ENCODE data around the gene CYP8B1. TPM values are rescaled to one million over a fixed set of nuclear protein-coding genes. Genes with fewer than 3 reads are reported as not detected.

The CYP8B1 gene
- total RNA-seq, 1 donor from 2014 or later, result not detected

- TF ChIP-seq, protein P1, sequence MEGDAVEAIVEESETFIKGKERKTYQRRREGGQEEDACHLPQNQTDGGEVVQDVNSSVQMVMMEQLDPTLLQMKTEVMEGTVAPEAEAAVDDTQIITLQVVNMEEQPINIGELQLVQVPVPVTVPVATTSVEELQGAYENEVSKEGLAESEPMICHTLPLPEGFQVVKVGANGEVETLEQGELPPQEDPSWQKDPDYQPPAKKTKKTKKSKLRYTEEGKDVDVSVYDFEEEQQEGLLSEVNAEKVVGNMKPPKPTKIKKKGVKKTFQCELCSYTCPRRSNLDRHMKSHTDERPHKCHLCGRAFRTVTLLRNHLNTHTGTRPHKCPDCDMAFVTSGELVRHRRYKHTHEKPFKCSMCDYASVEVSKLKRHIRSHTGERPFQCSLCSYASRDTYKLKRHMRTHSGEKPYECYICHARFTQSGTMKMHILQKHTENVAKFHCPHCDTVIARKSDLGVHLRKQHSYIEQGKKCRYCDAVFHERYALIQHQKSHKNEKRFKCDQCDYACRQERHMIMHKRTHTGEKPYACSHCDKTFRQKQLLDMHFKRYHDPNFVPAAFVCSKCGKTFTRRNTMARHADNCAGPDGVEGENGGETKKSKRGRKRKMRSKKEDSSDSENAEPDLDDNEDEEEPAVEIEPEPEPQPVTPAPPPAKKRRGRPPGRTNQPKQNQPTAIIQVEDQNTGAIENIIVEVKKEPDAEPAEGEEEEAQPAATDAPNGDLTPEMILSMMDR (IDR thresholded peaks at IDR 0.05; ENCODE audit: borderline replicate concordance), result no peak
- intact Hi-C loops (cut with micrococcal nuclease), result no loop called here
- Histone ChIP-seq H3K9me3 (replicated peaks) (no peaks in the 10 kb centered on the region), H3K4me1 (peaks cover 8% of the 10 kb centered on the region), H3K27me3 (ENCODE audit: low read depth) (no peaks in the 10 kb centered on the region), H3K27ac (replicated peaks) (no peak overlapping the region), H3K4me3 (no peak overlapping the region), H3K36me3 (no peaks in the 10 kb centered on the region)
- no peak for DNase-seq
Observed at GRCh38 chr3:42901073-42901415, 25.4 kb upstream of the CYP8B1 start.

DNA sequence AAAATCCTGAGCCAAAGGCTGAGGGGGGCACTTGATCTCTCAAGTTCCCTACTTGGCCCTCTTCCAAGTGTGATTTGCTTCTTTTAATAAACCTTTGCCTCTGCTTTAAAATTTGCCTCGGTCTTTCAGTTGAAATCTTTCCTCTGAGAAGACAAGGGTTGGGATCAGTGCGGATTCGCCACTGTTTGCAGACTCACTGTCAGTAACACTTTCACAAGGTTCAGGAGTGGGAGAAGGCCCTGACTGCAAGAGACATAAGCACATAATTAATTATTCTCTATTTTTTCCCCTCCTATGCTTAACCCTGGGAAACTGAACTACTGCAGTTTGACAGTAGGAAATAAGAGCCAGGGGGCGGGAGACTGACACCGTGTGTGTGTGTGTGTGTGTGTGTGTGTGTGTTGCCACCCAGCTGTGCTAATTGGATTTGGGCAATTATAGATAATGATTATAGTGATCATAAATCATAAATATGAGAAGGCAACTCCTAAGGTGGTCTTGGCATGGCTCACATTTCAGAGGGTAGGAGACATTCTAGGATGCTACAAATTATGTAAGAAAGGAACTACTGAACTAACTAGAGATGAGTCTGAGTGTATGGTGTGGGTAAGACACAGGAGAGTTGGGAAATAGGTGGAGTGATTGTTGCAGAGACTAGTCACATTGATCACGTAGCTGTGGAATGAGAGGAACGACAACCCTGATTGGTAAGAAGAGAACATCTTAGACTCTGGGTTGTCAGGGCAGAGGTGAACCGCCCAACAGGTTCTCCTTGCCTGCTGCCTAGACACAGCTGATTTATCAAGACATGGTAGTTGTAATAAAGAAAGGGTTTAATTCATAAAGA, 24.8 kb upstream of the CYP8B1 start:
- Histone ChIP-seq H3K36me3 (no peaks in the 10 kb centered on the region), H3K4me3 (no peak overlapping the region), H3K27ac (replicated peaks) (no peak overlapping the region), H3K4me1 (peaks cover 2% of the 10 kb centered on the region), H3K9me3 (replicated peaks) (no peaks in the 10 kb centered on the region), H3K27me3 (ENCODE audit: low read depth) (no peaks in the 10 kb centered on the region)
- TF ChIP-seq, protein P1 (IDR thresholded peaks at IDR 0.05; ENCODE audit: borderline replicate concordance), result no peak
- no peak for DNase-seq
- intact Hi-C loops (cut with micrococcal nuclease), result no loop called here

DNA sequence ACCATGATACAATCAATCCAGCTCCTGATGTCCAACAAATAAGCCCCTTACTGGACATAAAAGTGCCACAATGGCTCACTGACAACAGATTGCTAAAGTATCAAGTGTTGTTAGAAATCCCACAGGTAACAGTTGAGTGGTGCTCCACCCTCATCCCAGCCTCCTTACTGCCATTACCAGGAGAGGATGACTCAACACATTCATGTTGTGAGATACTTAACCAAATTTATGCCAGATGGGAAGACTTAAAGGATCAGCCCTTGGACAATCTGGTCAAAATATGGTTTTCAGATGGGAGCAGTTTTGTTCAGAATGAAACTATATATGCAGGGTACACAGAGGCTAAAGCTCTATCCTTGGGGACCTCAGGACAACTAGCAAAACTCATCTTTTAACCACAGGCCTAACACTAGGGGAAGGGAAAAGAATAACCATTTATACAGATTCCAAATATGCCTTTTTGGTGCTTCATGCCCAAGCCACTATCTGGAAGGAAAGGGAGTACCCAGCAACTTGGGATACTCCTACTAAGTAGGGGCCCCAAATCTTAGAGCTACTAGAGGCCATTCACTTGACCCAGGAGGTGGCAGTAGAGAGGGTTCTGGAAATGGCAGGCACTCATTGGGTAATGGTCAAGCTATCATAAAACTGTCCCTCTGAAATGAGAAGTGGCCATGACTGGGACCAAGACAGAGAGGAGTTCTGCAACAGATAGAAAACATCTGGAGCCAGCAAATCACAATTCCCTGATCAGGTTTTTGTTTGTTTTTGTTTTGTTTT, 23.4 kb upstream of the CYP8B1 start:
- TF ChIP-seq, protein P1 (IDR thresholded peaks at IDR 0.05; ENCODE audit: borderline replicate concordance), result no peak
- DNase-seq, result no peak

GRCh38 chr3:42895580-42895868, 19.8 kb upstream of the CYP8B1 start:
- intact Hi-C loops (cut with micrococcal nuclease), result no loop called here
- Histone ChIP-seq H3K4me1 (no peaks in the 10 kb centered on the region), H3K4me3 (no peak overlapping the region), H3K9me3 (replicated peaks) (no peaks in the 10 kb centered on the region), H3K36me3 (no peaks in the 10 kb centered on the region), H3K27ac (replicated peaks) (no peak overlapping the region), H3K27me3 (ENCODE audit: low read depth) (no peaks in the 10 kb centered on the region)
- DNase-seq, result no peak
- TF ChIP-seq, protein P1 (IDR thresholded peaks at IDR 0.05; ENCODE audit: borderline replicate concordance), result no peak

More for the DNA sequence above, 23.4 kb upstream of the CYP8B1 start:
- Histone ChIP-seq H3K27ac (replicated peaks) (no peak overlapping the region), H3K9me3 (replicated peaks) (no peaks in the 10 kb centered on the region), H3K4me1 (no peaks in the 10 kb centered on the region), H3K27me3 (ENCODE audit: low read depth) (no peaks in the 10 kb centered on the region), H3K4me3 (no peak overlapping the region), H3K36me3 (no peaks in the 10 kb centered on the region)
- intact Hi-C loops (cut with micrococcal nuclease), result no loop called here

GRCh38 chr3:42894698-42895579, 19.3 kb upstream of the CYP8B1 start:
- TF ChIP-seq, protein P1 (IDR thresholded peaks at IDR 0.05; ENCODE audit: borderline replicate concordance), result no peak
- intact Hi-C loops (cut with micrococcal nuclease), result no loop called here
- no peak overlapping the region for H3K4me3 ChIP-seq
- no peak overlapping the region for H3K27ac ChIP-seq (replicated peaks)
- H3K36me3 ChIP-seq, result no peaks in the 10 kb centered on the region
- H3K9me3 ChIP-seq (replicated peaks), result no peaks in the 10 kb centered on the region
- no peak for DNase-seq
- H3K27me3 ChIP-seq (ENCODE audit: low read depth), result no peaks in the 10 kb centered on the region
- no peaks in the 10 kb centered on the region for H3K4me1 ChIP-seq

Data from left ventricle myocardium inferior (tissue), 1 donor.